Stimulated activated CD4-positive, alpha-beta T cell treated with anti-CD3 and anti-CD28 coated beads, TNF-alpha, amount 100 ng/mL, for 4 hours (primary cell): ENCODE data around the gene PLA2G7.
"Not testable (repeated sequence)": the region's sequence is repeated elsewhere in the genome, so short reads cannot be mapped to it uniquely, and the experiment has no call there.

Experiments
- DNase-seq, 3 experiments: peaks; one replicate each; pipeline ENCODE4 v3.0.0-alpha.2; 2020; ENCODE audit warnings: low read depth in 3 of 3

The PLA2G7 gene

GRCh38 chr6:46748940-46749503 lies 13.8 kb upstream of the PLA2G7 start:
- no peak for DNase-seq

- DNase-seq = no peak
Observed at GRCh38 chr6:46746696-46747095, 11.5 kb upstream of the PLA2G7 start, which contains the start of gene ANKRD66. Gene ANKRD66, plus strand, starts transcription at chr6:46746933. Its CDS starts 5,016 bp downstream, at chr6:46751949.

GRCh38 chr6:46745973-46746372 lies 10.8 kb upstream of the PLA2G7 start:
- DNase-seq = no peak

- not testable (repeated sequence) for DNase-seq
Observed at GRCh38 chr6:46744159-46744725, 9.1 kb upstream of the PLA2G7 start.

- DNase-seq = no peak
Observed at GRCh38 chr6:46743425-46744158, 8.4 kb upstream of the PLA2G7 start.

GRCh38 chr6:46741910-46742309 lies 6.7 kb upstream of the PLA2G7 start:
- DNase-seq = no peak

GRCh38 chr6:46741482-46741881 lies 6.3 kb upstream of the PLA2G7 start:
- no peak for DNase-seq

- DNase-seq = no peak
Observed at GRCh38 chr6:46736906-46737305, 1.7 kb upstream of the PLA2G7 start.

- no peak for DNase-seq
Observed at GRCh38 chr6:46735720-46736031, 501 bp upstream of the PLA2G7 start.

- DNase-seq = no peak
Observed at GRCh38 chr6:46733341-46733801, 1.8 kb downstream of the PLA2G7 start.

- DNase-seq = no peak
Observed at GRCh38 chr6:46730921-46731461, 4.2 kb downstream of the PLA2G7 start.

GRCh38 chr6:46729787-46730326 lies 5.3 kb downstream of the PLA2G7 start:
- DNase-seq = no peak

GRCh38 chr6:46720401-46720800 lies 14.8 kb downstream of the PLA2G7 start:
- DNase-seq = no peak

- no peak for DNase-seq
Observed at GRCh38 chr6:46719099-46719498, 16.1 kb downstream of the PLA2G7 start.

GRCh38 chr6:46715141-46715540 lies 20.0 kb downstream of the PLA2G7 start:
- no peak for DNase-seq

- no peak for DNase-seq
Observed at GRCh38 chr6:46711491-46711890, 23.7 kb downstream of the PLA2G7 start.

GRCh38 chr6:46706464-46706863 lies 28.7 kb downstream of the PLA2G7 start:
- DNase-seq = no peak

- no peak for DNase-seq
Observed at GRCh38 chr6:46704562-46704961, 30.6 kb downstream of the PLA2G7 start.

- DNase-seq = no peak
Observed at GRCh38 chr6:46699970-46700369, 35.2 kb downstream of the PLA2G7 start.

GRCh38 chr6:46690911-46691451 lies 44.2 kb downstream of the PLA2G7 start:
- no peak for DNase-seq

GRCh38 chr6:46690141-46690755 lies 44.9 kb downstream of the PLA2G7 start:
- no peak for DNase-seq

GRCh38 chr6:46689657-46690056 lies 45.5 kb downstream of the PLA2G7 start:
- DNase-seq = no peak
